ENCODE measurements around the gene ZFYVE28.

GRCh38 chr4:2334826-2335728 lies 83.4 kb downstream of the ZFYVE28 start:
- TF ChIP-seq CTCF (IDR thresholded peaks at IDR 0.05): no peak
- TF ChIP-seq POLR2A (IDR thresholded peaks at IDR 0.05): no peak

All from Peyer's patch (tissue), 4 donors.